Measurements from ENCODE around the gene SLC26A3. TPM values are rescaled to one million over a fixed set of nuclear protein-coding genes. Genes with fewer than 3 reads are reported as not detected.

The SLC26A3 gene
- total RNA-seq, 2 experiments from 2014 or later = not detected

DNA sequence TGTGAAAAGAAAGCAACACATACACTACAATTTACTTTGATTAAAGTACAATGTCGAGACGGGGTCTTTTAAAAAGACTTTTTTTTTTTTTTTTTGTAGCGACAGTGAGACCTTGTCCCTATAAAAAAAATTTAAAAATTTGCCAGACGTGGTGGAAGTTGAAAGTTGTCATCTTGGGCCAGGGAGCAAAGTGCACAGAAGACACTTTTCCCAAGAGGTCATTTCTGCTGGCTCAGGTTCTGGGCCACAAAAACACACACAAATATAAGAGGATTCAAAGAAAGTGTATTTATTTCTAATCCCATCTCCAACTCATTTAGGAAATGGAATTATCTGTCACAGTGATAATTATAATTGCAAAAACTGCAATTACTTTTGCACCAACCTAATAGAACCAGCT, 24.7 kb downstream of the SLC26A3 start:
- DNase-seq = no peak
- H3K36me3 Mint-ChIP-seq = no peaks in the 10 kb centered on the region
- no peak overlapping the region for H3K27ac Mint-ChIP-seq
- H3K4me3 Mint-ChIP-seq = no peak overlapping the region
- ChIA-PET CTCF (no interaction called here), POLR2A (no interaction called here)
- no peaks in the 10 kb centered on the region for H3K27me3 Mint-ChIP-seq
- no peaks in the 10 kb centered on the region for H3K4me1 Mint-ChIP-seq (ENCODE audit: low read depth)
- intact Hi-C loops (cut with micrococcal nuclease) = no loop called here
- H3K9me3 Mint-ChIP-seq = no peaks in the 10 kb centered on the region

DNA sequence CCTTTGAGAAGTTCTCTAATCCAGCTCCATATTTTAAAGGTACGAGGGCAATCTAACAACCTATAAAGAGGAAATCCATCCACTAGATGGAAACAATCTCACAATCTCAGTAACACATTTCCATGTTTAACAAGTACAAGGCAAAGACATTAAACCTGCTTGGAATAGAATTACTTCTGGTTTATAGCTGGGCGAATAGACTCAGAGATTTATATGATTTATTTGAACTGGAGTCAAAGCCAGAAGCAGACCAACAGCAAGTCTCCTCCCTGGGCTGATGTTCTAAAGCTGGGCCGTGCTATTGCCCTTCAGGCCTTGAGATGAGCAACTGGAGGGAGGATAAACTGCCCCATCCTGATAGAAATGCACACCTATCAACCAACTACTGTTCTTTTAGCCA, 25.3 kb downstream of the SLC26A3 start:
- ChIA-PET POLR2A (no interaction called here), CTCF (no interaction called here)
- no peak for DNase-seq
- intact Hi-C loops (cut with micrococcal nuclease) = no loop called here
- no peak overlapping the region for H3K4me3 Mint-ChIP-seq
- no peak overlapping the region for H3K27ac Mint-ChIP-seq
- no peaks in the 10 kb centered on the region for H3K9me3 Mint-ChIP-seq
- H3K36me3 Mint-ChIP-seq = no peaks in the 10 kb centered on the region
- no peaks in the 10 kb centered on the region for H3K27me3 Mint-ChIP-seq
- no peaks in the 10 kb centered on the region for H3K4me1 Mint-ChIP-seq (ENCODE audit: low read depth)

DNA sequence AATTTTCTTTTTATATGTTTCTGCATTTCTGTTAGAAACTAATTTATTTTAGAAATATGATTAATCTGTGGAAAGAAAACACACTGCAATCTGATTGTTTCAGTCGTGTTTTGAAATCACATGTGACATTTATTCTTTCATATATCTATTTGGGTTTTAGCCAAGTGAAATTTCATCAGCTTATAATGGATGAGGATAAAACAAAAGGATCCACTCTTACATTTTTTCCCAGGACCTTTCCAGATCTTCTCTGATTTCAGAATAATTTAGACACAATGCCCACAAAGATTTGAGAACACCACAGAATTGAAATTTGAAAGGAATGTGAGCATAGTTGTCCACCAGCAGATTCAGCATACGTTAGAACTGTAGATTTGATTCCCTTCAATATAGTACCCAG, 30.0 kb downstream of the SLC26A3 start:
- Mint-ChIP-seq H3K9me3 (no peaks in the 10 kb centered on the region), H3K27me3 (no peaks in the 10 kb centered on the region), H3K4me3 (no peak overlapping the region), H3K4me1 (ENCODE audit: low read depth) (peaks cover 10% of the 10 kb centered on the region), H3K36me3 (no peaks in the 10 kb centered on the region), H3K27ac (no peak overlapping the region)
- DNase-seq = no peak
- POLR2A ChIA-PET = interaction anchor here (1.4 kb wide), 1 partner anchor 29 kb away, joined by 4 read pairs; the partner anchor contains the start of gene CBLL1
- intact Hi-C loops (cut with micrococcal nuclease) = no loop called here
- CTCF ChIA-PET = interaction anchor here (0.8 to 1.1 kb wide), 2 partner anchors 101 to 102 kb away, joined by 3 read pairs; no protein-coding TSS in a partner anchor

DNA sequence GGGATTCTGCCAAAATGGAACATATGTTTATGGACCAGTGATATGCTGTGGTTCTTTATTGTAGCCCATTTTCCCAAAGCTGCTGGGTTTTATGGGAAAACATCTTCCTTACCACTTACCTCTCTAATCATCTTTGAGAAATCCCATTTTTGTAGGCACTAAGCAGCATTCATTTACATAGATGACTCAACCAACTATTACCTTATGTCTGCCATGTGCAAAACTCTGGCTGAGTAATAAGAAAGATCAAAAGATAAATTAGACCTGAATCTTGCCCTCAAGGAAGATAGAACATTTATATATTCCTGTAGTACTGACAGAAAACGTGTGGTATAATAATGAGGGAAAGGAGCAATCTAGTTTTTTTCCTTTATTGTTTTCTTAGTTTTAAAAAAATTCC, 34.8 kb downstream of the SLC26A3 start:
- intact Hi-C loops (cut with micrococcal nuclease) = no loop called here
- no peaks in the 10 kb centered on the region for H3K36me3 Mint-ChIP-seq
- no peak for DNase-seq
- CTCF ChIA-PET = no interaction called here
- POLR2A ChIA-PET = no interaction called here
- peaks cover 22% of the 10 kb centered on the region for H3K4me1 Mint-ChIP-seq (ENCODE audit: low read depth)
- no peaks in the 10 kb centered on the region for H3K9me3 Mint-ChIP-seq
- H3K27me3 Mint-ChIP-seq = no peaks in the 10 kb centered on the region
- no peak overlapping the region for H3K4me3 Mint-ChIP-seq
- H3K27ac Mint-ChIP-seq = no peak overlapping the region

DNA sequence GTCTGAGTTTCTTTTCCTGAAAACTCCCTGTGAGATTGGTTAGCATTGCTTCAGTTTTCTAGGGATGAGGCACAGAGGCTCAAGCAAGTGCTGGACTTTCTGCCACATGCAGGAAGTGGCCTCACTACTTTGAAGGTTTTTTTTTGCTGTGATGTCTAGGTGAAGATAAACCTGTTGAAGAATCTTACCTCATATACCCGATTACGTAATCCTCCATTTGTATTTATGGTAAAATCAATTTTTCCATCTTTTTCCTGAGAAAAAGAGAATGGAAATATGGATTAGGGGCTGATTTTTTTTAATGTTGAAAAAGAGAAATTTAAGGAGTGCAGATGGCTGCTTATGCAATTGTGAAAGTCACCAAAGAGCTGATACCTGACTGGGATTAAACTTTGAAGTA, 35.6 kb downstream of the SLC26A3 start:
- Mint-ChIP-seq H3K36me3 (no peaks in the 10 kb centered on the region), H3K9me3 (no peaks in the 10 kb centered on the region), H3K27ac (no peak overlapping the region), H3K4me1 (ENCODE audit: low read depth) (peaks cover 20% of the 10 kb centered on the region), H3K4me3 (no peak overlapping the region), H3K27me3 (no peaks in the 10 kb centered on the region)
- ChIA-PET POLR2A (no interaction called here), CTCF (interaction anchor here (0.7 kb wide), 1 partner anchor 362 kb away, joined by 3 read pairs; no protein-coding TSS in a partner anchor)
- intact Hi-C loops (cut with micrococcal nuclease) = no loop called here
- DNase-seq = no peak

DNA sequence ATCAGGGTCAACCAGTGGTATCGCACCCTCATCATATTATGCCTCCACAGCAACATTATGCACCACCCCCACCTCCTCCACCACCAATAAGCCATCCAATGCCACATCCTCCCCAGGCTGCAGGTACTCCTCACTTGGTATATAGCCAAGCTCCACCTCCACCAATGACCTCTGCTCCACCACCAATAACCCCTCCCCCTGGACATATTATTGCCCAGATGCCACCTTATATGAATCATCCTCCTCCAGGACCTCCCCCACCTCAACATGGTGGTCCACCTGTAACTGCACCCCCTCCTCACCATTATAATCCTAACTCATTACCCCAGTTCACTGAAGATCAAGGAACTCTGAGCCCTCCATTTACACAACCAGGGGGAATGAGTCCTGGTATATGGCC, 44.4 kb downstream of the SLC26A3 start:
- no peaks in the 10 kb centered on the region for H3K27me3 Mint-ChIP-seq
- H3K27ac Mint-ChIP-seq = no peak overlapping the region
- H3K4me1 Mint-ChIP-seq (ENCODE audit: low read depth) = peaks cover 1% of the 10 kb centered on the region
- no peak overlapping the region for H3K4me3 Mint-ChIP-seq
- ChIA-PET POLR2A (no interaction called here), CTCF (no interaction called here)
- H3K9me3 Mint-ChIP-seq = no peaks in the 10 kb centered on the region
- DNase-seq = no peak
- H3K36me3 Mint-ChIP-seq = peaks cover 38% of the 10 kb centered on the region
- intact Hi-C loops (cut with micrococcal nuclease) = no loop called here

DNA sequence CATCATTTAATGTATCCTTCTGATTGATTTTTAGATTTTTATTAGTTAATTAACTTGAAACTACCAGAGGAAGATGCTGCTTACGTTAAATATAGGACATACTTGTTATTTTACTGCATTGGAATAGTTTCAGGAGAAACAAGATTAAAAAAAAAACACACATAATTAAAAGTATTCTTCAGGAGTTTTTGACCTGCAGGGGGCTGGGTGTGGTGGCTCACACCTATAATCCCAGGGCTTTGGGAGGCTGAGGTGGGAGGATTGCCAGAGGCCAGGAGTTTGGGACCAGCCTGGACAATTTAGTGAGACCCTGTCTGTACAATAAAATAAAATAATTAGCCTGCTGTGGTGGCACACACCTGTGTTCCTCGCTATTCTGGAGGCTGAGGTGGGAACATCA, 48.4 kb downstream of the SLC26A3 start:
- ChIA-PET POLR2A (no interaction called here), CTCF (interaction anchor here (0.6 to 1.9 kb wide), 4 partner anchors 9 to 162 kb away, joined by 3 to 8 read pairs (median 4); no protein-coding TSS in a partner anchor)
- Mint-ChIP-seq H3K4me3 (no peak overlapping the region), H3K36me3 (peaks cover 55% of the 10 kb centered on the region), H3K9me3 (no peaks in the 10 kb centered on the region), H3K4me1 (ENCODE audit: low read depth) (peaks cover 15% of the 10 kb centered on the region), H3K27me3 (no peaks in the 10 kb centered on the region), H3K27ac (no peak overlapping the region)
- DNase-seq = no peak
- intact Hi-C loops (cut with micrococcal nuclease) = no loop called here

DNA sequence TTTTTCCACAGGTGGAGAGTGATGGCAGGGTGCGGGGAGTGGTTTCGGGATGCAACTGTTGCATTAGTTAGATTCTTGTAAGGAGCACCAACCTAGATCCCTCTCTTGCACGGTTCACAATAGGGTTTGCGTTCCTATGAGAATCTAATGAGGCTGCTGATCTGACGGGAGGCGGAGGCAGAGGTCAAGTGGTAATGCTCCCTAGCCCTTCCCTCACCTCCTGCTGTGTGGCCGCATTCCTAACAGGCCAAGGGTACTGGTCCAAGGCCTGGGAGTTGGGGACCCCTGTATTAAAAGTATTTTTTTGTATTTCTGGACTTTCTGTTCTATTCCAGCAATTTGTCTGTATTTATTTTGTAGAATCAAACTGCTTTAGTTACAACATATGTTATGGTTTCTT, 51.9 kb downstream of the SLC26A3 start:
- Mint-ChIP-seq H3K27ac (peak overlapping the region; percentile 30), H3K4me1 (ENCODE audit: low read depth) (peaks cover 43% of the 10 kb centered on the region), H3K4me3 (no peak overlapping the region), H3K36me3 (peaks cover 36% of the 10 kb centered on the region), H3K27me3 (no peaks in the 10 kb centered on the region), H3K9me3 (no peaks in the 10 kb centered on the region)
- ChIA-PET CTCF (no interaction called here), POLR2A (no interaction called here)
- intact Hi-C loops (cut with micrococcal nuclease) = no loop called here
- DNase-seq = no peak

DNA sequence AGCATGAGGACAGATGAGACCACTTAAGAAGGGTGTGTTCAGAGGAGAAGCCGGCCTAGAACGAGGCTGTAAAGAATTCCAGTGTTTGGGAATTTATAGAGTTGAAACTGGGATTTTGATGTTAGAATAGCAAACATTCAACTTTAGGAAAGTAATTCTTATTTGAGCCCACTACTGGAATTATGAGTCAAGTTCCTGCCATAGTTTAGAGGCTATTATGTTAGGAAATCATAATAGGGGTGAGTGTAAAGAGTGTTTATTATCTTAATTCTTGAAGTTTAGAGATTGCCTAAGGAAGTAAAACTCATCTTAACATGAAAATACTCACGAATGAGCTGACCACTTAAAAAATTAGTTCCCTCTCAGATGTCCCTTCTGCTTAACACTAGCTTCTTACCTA, 57.0 kb downstream of the SLC26A3 start:
- ChIA-PET POLR2A (interaction anchor here (1.1 kb wide), 1 partner anchor 566 kb away, joined by 3 read pairs; no protein-coding TSS in a partner anchor), CTCF (interaction anchor here (1.6 to 11.2 kb wide), 3 partner anchors 9 to 145 kb away, joined by 3 to 333 read pairs (median 5); partner anchors contain the start of gene DLD)
- peaks cover 13% of the 10 kb centered on the region for H3K36me3 Mint-ChIP-seq
- H3K4me1 Mint-ChIP-seq (ENCODE audit: low read depth) = peaks cover 58% of the 10 kb centered on the region
- DNase-seq = no peak
- H3K27ac Mint-ChIP-seq = peak overlapping the region; percentile 58
- H3K27me3 Mint-ChIP-seq = no peaks in the 10 kb centered on the region
- H3K4me3 Mint-ChIP-seq = peak overlapping the region; percentile 97
- no peaks in the 10 kb centered on the region for H3K9me3 Mint-ChIP-seq
- intact Hi-C loops (cut with micrococcal nuclease) = no loop called here

DNA sequence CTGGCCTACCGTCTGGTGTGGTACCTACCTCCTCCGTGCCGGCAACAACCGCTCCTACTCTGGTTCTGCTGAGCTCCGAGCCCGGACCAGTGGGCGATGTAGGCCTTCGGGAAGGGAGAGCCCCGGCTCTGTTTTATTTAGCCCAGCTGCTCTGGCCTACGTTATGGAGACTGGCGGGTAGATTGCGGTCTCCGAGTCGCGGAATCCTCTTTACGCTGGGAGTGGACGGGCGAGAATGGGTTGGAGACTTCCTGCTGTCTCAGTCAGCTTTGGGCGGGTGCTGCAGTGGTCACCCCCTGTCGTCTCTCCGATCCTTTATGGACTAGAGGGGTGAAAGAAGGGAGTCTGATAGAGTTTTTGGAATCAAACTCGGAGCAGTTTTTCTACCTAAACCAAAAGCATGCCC, 58.7 kb downstream of the SLC26A3 start:
- POLR2A ChIA-PET = interaction anchor here (0.7 to 2.5 kb wide), 10 partner anchors 9 to 576 kb away, joined by 3 to 15 read pairs (median 6); partner anchors contain the start of genes COG5, DLD, DUS4L and HBP1
- H3K9me3 Mint-ChIP-seq = no peaks in the 10 kb centered on the region
- CTCF ChIA-PET = interaction anchor here (0.7 to 11.2 kb wide), 6 partner anchors 83 to 378 kb away, joined by 4 to 333 read pairs (median 14); partner anchors contain the start of genes DLD and SLC26A4
- H3K27me3 Mint-ChIP-seq = no peaks in the 10 kb centered on the region
- peak overlapping the region; percentile 97 for H3K4me3 Mint-ChIP-seq
- DNase-seq = no peak
- H3K27ac Mint-ChIP-seq = peak overlapping the region; percentile 100
- H3K36me3 Mint-ChIP-seq = peaks cover 6% of the 10 kb centered on the region
- intact Hi-C loops (cut with micrococcal nuclease) = loop anchor here (5.0 kb wide), 1 partner anchor 823 kb away; the partner anchor contains the start of genes DNAJB9 and THAP5
- peaks cover 52% of the 10 kb centered on the region for H3K4me1 Mint-ChIP-seq (ENCODE audit: low read depth)

DNA sequence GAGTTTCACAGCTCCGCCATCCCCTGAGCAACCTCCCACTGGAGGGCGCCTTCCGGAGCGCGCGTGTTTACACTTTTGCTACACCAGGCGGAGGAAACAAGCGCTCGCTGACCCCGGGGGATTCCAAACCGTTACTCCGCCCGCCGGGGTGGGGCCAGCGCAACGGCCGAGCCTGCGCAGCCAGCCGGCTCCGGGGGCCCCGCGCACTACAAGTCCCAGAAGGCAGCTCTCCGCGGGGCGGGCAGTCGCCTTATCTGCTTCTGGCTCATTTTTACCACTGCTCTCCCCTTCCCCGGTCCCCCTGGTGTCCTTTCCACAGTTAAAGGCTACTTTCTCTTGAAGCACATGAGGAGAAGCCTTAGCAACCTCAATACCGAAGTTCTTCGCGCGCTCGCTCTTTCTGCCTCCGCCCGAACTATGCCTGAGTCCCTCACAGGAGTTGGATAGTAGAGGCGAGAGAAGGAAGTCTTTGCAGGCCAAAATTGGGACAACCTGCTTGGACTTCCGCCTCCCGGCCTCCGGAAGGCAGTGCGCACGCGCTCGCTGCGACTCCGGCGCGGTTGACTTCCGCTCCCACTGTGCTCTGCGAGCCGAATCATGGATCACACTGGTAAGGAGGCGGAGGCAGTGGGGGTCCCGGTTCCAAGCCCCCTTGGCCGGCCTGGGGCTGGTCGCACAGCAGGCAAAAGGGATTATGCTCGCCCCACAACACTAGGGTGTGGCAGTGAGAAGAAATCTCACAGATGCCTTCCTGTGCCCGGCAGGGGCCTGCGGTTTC, 59.3 kb downstream of the SLC26A3 start, which contains the start of gene CBLL1:
TSS of gene CBLL1 (plus strand) at position 576 of the 778 bp plus-strand sequence. CDS start at position 598, 22 bp downstream.
- H3K36me3 Mint-ChIP-seq = peaks cover 4% of the 10 kb centered on the region
- CTCF ChIA-PET = interaction anchor here (0.7 to 11.2 kb wide), 24 partner anchors 9 to 575 kb away, joined by 3 to 333 read pairs (median 4); partner anchors contain the start of genes COG5, DLD, DUS4L and HBP1
- no peaks in the 10 kb centered on the region for H3K27me3 Mint-ChIP-seq
- H3K4me1 Mint-ChIP-seq (ENCODE audit: low read depth) = peaks cover 49% of the 10 kb centered on the region
- intact Hi-C loops (cut with micrococcal nuclease) = loop anchor here (1.0 to 5.0 kb wide), 9 partner anchors 72 to 824 kb away; partner anchors contain the start of genes COG5, DLD, DNAJB9 and DUS4L
- POLR2A ChIA-PET = interaction anchor here (0.7 to 2.5 kb wide), 15 partner anchors 9 to 575 kb away, joined by 3 to 15 read pairs (median 5); partner anchors contain the start of genes BCAP29, COG5, DLD and DUS4L
- DNase-seq = peak; percentile 99
- H3K4me3 Mint-ChIP-seq = peak within 1 kb of the TSS; percentile 97
- peak within 1 kb of the TSS; percentile 100 for H3K27ac Mint-ChIP-seq
- no peaks in the 10 kb centered on the region for H3K9me3 Mint-ChIP-seq

Data from activated CD4-positive, alpha-beta memory T cell treated with anti-CD3 and anti-CD28 coated beads for 36 hours (primary cell).